NCI-H345 treated with DMSO at 0.1 percent for 48 hours (cell line): Measurements from ENCODE around the gene SLC6A6.

Experiments used
- DNase-seq: peaks from one replicate; lab custom pipeline; 2025; ENCODE audit not compliant: unreplicated experiment; lab: John Stamatoyannopoulos, UW

Gene SLC6A6

GRCh38 chr3:14518432-14518802, 116.0 kb downstream of the SLC6A6 start:
- no peak for DNase-seq

GRCh38 chr3:14518893-14519292, 116.5 kb downstream of the SLC6A6 start:
- no peak for DNase-seq

- no peak for DNase-seq
Measured at GRCh38 chr3:14519406-14519805, 117.0 kb downstream of the SLC6A6 start.

GRCh38 chr3:14520149-14520548, 117.7 kb downstream of the SLC6A6 start:
- no peak for DNase-seq

- DNase-seq = no peak
Measured at GRCh38 chr3:14520967-14521366, 118.6 kb downstream of the SLC6A6 start.

- no peak for DNase-seq
Measured at GRCh38 chr3:14521611-14522010, 119.2 kb downstream of the SLC6A6 start.

GRCh38 chr3:14522129-14522691, 119.8 kb downstream of the SLC6A6 start:
- DNase-seq = no peak

- DNase-seq = no peak
Measured at GRCh38 chr3:14522768-14523167, 120.4 kb downstream of the SLC6A6 start.

GRCh38 chr3:14523792-14524191, 121.4 kb downstream of the SLC6A6 start:
- DNase-seq = no peak

- DNase-seq = no peak
Measured at GRCh38 chr3:14524311-14524711, 121.9 kb downstream of the SLC6A6 start.

- no peak for DNase-seq
Measured at GRCh38 chr3:14524920-14525660, 122.7 kb downstream of the SLC6A6 start.

GRCh38 chr3:14525685-14526631, 123.6 kb downstream of the SLC6A6 start:
- no peak for DNase-seq

- DNase-seq = no peak
Measured at GRCh38 chr3:14528081-14528480, 125.7 kb downstream of the SLC6A6 start.

GRCh38 chr3:14531856-14532395, 129.5 kb downstream of the SLC6A6 start:
- no peak for DNase-seq

GRCh38 chr3:14532691-14533456, 130.5 kb downstream of the SLC6A6 start:
- no peak for DNase-seq

GRCh38 chr3:14533457-14533958, 131.1 kb downstream of the SLC6A6 start:
- DNase-seq = no peak

- DNase-seq = no peak
Measured at GRCh38 chr3:14534516-14535191, 132.2 kb downstream of the SLC6A6 start.

GRCh38 chr3:14535616-14536015, 133.2 kb downstream of the SLC6A6 start:
- DNase-seq = no peak

GRCh38 chr3:14536055-14536815, 133.8 kb downstream of the SLC6A6 start:
- DNase-seq = no peak
